ENCODE results near the gene MYO15B.

DNA sequence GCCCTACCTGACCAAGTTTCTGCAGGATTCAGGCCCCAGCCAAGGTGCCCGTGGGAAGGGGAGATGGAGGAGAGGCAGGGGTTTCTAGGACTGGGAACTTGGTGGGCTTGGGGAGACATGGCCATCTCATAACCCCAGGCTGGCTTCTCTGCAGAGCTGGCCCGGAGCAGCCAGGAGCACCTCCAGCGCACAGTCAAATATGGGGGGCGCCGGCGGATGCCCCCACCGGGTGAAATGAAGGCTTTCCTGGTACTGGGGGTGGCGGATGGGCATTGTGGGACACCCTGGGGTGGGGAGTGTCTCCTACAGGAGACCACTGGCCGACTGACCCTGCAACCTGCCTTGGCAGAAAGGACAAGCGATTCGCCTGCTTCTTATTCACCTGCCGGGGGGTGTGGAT lies 36.4 kb downstream of the MYO15B start:
- no peak for TF ChIP-seq POLR2A (IDR thresholded peaks at IDR 0.05; ENCODE audit: borderline replicate concordance, extremely low read depth, insufficient read depth, insufficient read length)
- no peak for TF ChIP-seq SIN3A (IDR thresholded peaks at IDR 0.05; ENCODE audit: low read depth)
- no peak for TF ChIP-seq EZH2 (IDR thresholded peaks at IDR 0.05)
- TF ChIP-seq, protein P1, sequence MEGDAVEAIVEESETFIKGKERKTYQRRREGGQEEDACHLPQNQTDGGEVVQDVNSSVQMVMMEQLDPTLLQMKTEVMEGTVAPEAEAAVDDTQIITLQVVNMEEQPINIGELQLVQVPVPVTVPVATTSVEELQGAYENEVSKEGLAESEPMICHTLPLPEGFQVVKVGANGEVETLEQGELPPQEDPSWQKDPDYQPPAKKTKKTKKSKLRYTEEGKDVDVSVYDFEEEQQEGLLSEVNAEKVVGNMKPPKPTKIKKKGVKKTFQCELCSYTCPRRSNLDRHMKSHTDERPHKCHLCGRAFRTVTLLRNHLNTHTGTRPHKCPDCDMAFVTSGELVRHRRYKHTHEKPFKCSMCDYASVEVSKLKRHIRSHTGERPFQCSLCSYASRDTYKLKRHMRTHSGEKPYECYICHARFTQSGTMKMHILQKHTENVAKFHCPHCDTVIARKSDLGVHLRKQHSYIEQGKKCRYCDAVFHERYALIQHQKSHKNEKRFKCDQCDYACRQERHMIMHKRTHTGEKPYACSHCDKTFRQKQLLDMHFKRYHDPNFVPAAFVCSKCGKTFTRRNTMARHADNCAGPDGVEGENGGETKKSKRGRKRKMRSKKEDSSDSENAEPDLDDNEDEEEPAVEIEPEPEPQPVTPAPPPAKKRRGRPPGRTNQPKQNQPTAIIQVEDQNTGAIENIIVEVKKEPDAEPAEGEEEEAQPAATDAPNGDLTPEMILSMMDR (IDR thresholded peaks at IDR 0.05 in 2 of 3, conservative IDR thresholded peaks at IDR 0.05 in 1 of 3; ENCODE audit: borderline replicate concordance in 1 of 3, insufficient read depth in 1 of 3, low read depth in 2 of 3, low read length in 2 of 3): no peak
- TF ChIP-seq POLR2AphosphoS5 (IDR thresholded peaks at IDR 0.05; ENCODE audit: low read depth, low read length): peak; percentile 8; the same call in 1 of the 2 replicates
- no peak for TF ChIP-seq SP1 (IDR thresholded peaks at IDR 0.05; ENCODE audit: low read depth)
- TF ChIP-seq, protein P2, sequence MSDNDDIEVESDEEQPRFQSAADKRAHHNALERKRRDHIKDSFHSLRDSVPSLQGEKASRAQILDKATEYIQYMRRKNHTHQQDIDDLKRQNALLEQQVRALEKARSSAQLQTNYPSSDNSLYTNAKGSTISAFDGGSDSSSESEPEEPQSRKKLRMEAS (IDR thresholded peaks at IDR 0.05): no peak
- TF ChIP-seq ELF1 (IDR thresholded peaks at IDR 0.05; ENCODE audit: borderline replicate concordance, low read depth): no peak
- TF ChIP-seq, protein P3, sequence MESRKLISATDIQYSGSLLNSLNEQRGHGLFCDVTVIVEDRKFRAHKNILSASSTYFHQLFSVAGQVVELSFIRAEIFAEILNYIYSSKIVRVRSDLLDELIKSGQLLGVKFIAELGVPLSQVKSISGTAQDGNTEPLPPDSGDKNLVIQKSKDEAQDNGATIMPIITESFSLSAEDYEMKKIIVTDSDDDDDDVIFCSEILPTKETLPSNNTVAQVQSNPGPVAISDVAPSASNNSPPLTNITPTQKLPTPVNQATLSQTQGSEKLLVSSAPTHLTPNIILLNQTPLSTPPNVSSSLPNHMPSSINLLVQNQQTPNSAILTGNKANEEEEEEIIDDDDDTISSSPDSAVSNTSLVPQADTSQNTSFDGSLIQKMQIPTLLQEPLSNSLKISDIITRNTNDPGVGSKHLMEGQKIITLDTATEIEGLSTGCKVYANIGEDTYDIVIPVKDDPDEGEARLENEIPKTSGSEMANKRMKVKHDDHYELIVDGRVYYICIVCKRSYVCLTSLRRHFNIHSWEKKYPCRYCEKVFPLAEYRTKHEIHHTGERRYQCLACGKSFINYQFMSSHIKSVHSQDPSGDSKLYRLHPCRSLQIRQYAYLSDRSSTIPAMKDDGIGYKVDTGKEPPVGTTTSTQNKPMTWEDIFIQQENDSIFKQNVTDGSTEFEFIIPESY (IDR thresholded peaks at IDR 0.05; ENCODE audit: extremely low read depth, insufficient replicate concordance, low read length): no peak
- TF ChIP-seq CEBPB (IDR thresholded peaks at IDR 0.05; ENCODE audit: low read depth): no peak
- no peak for TF ChIP-seq SRF (IDR thresholded peaks at IDR 0.05; ENCODE audit: low read depth)
- no peak for TF ChIP-seq YY1 (IDR thresholded peaks at IDR 0.05; ENCODE audit: extremely low read depth, insufficient replicate concordance, low read depth, low read length)

All from HCT116 (cell line).